GM08714 (cell line): ENCODE measurements around the gene ARMS2.

Experiments used
- H3K4me3 ChIP-seq: fragments of 200-500 bp; sonication (Bioruptor generic); 2 replicates; pipeline ENCODE4 v1.5.1; 2014; ENCODE audit warnings: mild to moderate bottlenecking, low read length, inconsistent platforms
- ZNF274 ChIP-seq: IDR thresholded peaks from 2 replicates; pipeline ENCODE4 v1.6.1; 2012; ENCODE audit warnings: mild to moderate bottlenecking, low read depth, low read length

ARMS2 gene

GRCh38 chr10:122473116-122473515, 18.7 kb downstream of the ARMS2 start:
- no peak overlapping the region for H3K4me3 ChIP-seq
- no peak for TF ChIP-seq ZNF274

GRCh38 chr10:122474131-122474818, 19.8 kb downstream of the ARMS2 start:
- no peak overlapping the region for H3K4me3 ChIP-seq
- no peak for TF ChIP-seq ZNF274

- no peak for TF ChIP-seq ZNF274
- no peak overlapping the region for H3K4me3 ChIP-seq
Observed at GRCh38 chr10:122475100-122475499, 20.6 kb downstream of the ARMS2 start.

GRCh38 chr10:122475591-122476332, 21.3 kb downstream of the ARMS2 start:
- no peak overlapping the region for H3K4me3 ChIP-seq

GRCh38 chr10:122476333-122476695, 21.9 kb downstream of the ARMS2 start:
- H3K4me3 ChIP-seq = no peak overlapping the region
- TF ChIP-seq ZNF274 = no peak

More at GRCh38 chr10:122475591-122476332, 21.3 kb downstream of the ARMS2 start:
- TF ChIP-seq ZNF274 = no peak

GRCh38 chr10:122477436-122477835, 23.0 kb downstream of the ARMS2 start:
- H3K4me3 ChIP-seq = no peak overlapping the region
- no peak for TF ChIP-seq ZNF274

GRCh38 chr10:122478971-122479370, 24.5 kb downstream of the ARMS2 start:
- no peak overlapping the region for H3K4me3 ChIP-seq
- TF ChIP-seq ZNF274 = no peak

- H3K4me3 ChIP-seq = no peak overlapping the region
- no peak for TF ChIP-seq ZNF274
Observed at GRCh38 chr10:122480146-122480833, 25.8 kb downstream of the ARMS2 start.

GRCh38 chr10:122481296-122482056, 27.0 kb downstream of the ARMS2 start:
- no peak for TF ChIP-seq ZNF274
- H3K4me3 ChIP-seq = no peak overlapping the region

GRCh38 chr10:122484276-122485060, 30.0 kb downstream of the ARMS2 start:
- H3K4me3 ChIP-seq = no peak overlapping the region
- no peak for TF ChIP-seq ZNF274

GRCh38 chr10:122485670-122486069, 31.2 kb downstream of the ARMS2 start:
- H3K4me3 ChIP-seq = no peak overlapping the region

GRCh38 chr10:122486406-122487080, 32.1 kb downstream of the ARMS2 start:
- no peak overlapping the region for H3K4me3 ChIP-seq
- TF ChIP-seq ZNF274 = no peak

More at GRCh38 chr10:122485670-122486069, 31.2 kb downstream of the ARMS2 start:
- TF ChIP-seq ZNF274 = no peak

- TF ChIP-seq ZNF274 = no peak
- no peak overlapping the region for H3K4me3 ChIP-seq
Observed at GRCh38 chr10:122487174-122487765, 32.8 kb downstream of the ARMS2 start.
